Fibroblast of mammary gland (primary cell): Measurements from ENCODE around the gene PM20D1.
A peak's percentile ranks its signal among the peaks of the same experiment; 100 is the strongest.

Experiments used
- DNase-seq: peaks from one replicate; pipeline ENCODE4 v3.0.0-alpha.2; 2010; ENCODE audit warnings: low read depth
- H3K4me3 ChIP-seq: 2 replicates; pipeline ENCODE4 v1.5.1; 2011; ENCODE audit warnings: low read depth, mild to moderate bottlenecking, low read length, moderate library complexity; ENCODE audit not compliant: control insufficient read depth
- CTCF ChIP-seq: conservative IDR thresholded peaks from 2 replicates; pipeline ENCODE4 v1.5.1; 2011; ENCODE audit warnings: low read depth, low read length, inconsistent platforms; ENCODE audit not compliant: control insufficient read depth, insufficient read depth

Gene PM20D1

GRCh38 chr1:205792961-205793673 is 56.8 kb downstream of the PM20D1 start:
- no peak overlapping the region for H3K4me3 ChIP-seq
- DNase-seq: no peak
- no peak for TF ChIP-seq CTCF

GRCh38 chr1:205792481-205792881 is 57.5 kb downstream of the PM20D1 start:
- no peak for TF ChIP-seq CTCF
- no peak for DNase-seq
- no peak overlapping the region for H3K4me3 ChIP-seq

GRCh38 chr1:205791568-205792180 is 58.3 kb downstream of the PM20D1 start:
- peak; percentile 83 for TF ChIP-seq CTCF
- DNase-seq: peak; percentile 47
- H3K4me3 ChIP-seq: no peak overlapping the region

- TF ChIP-seq CTCF: no peak
- H3K4me3 ChIP-seq: no peak overlapping the region
- DNase-seq: no peak
Observed at GRCh38 chr1:205787287-205787916, 62.5 kb downstream of the PM20D1 start.

- TF ChIP-seq CTCF: no peak
- DNase-seq: no peak
- H3K4me3 ChIP-seq: no peak overlapping the region
Observed at GRCh38 chr1:205786601-205787000, 63.3 kb downstream of the PM20D1 start.

- DNase-seq: no peak
- no peak for TF ChIP-seq CTCF
- no peak overlapping the region for H3K4me3 ChIP-seq
Observed at GRCh38 chr1:205785446-205785845, 64.5 kb downstream of the PM20D1 start.
